Mucosa of descending colon (tissue), 3 donors: ENCODE data around the gene FHIT. TPM values are rescaled to one million over a fixed set of nuclear protein-coding genes. Genes with fewer than 3 reads are reported as not detected.
A peak's percentile ranks its signal among the peaks of the same experiment; 100 is the strongest.

Experiments used
- ATAC-seq: fragments of 200-7000 bp; cut with Tn5 transposase; one replicate; pipeline ENCODE4 v1.9.1; 2020; ENCODE audit warnings: mild to moderate bottlenecking, moderate library complexity
- DNase-seq, 3 donors: peaks; one replicate each; pipeline ENCODE4 v3.0.0-alpha.2; 2020
- H3K36me3 ChIP-seq: fragments of 200-600 bp; one replicate; pipeline ENCODE4 v1.8.0; 2021; ENCODE audit warnings: low read depth, mild to moderate bottlenecking
- H3K4me1 ChIP-seq: fragments of 200-600 bp; one replicate; pipeline ENCODE4 v1.8.0; 2021; ENCODE audit warnings: low read depth, mild to moderate bottlenecking
- H3K4me3 ChIP-seq: fragments of 200-600 bp; one replicate; pipeline ENCODE4 v1.8.0; 2021; ENCODE audit warnings: mild to moderate bottlenecking
- H3K9me3 ChIP-seq: fragments of 200-600 bp; one replicate; pipeline ENCODE4 v1.8.0; 2021; ENCODE audit warnings: mild to moderate bottlenecking
- intact Hi-C, 2 donors: fragments of 100-400 bp; cut with DNase I in 1 of 2; cut with micrococcal nuclease in 1 of 2; formaldehyde crosslinking; loops; one replicate each; pipeline versions ENCODE4 v1.11.0 to v1.11.1; 2022; cut with DNase I, micrococcal nuclease
- total RNA-seq, 3 donors: library from RNA; stranded (reverse); fragmentation: NEBNext Ultra II Directional in 2 of 3; extraction: Animal tissue kit (Norgen Biotek cat#: 25700) in 2 of 3; gene quantifications; one replicate each; pipeline versions ENCODE4 v1.2.1 to v1.2.4, GENCODE V29; 2021 to 2023
- TF ChIP-seq, protein P1 (sequence below): fragments of 200-600 bp; IDR thresholded peaks from one replicate; pipeline ENCODE4 v1.8.0; 2022; ENCODE audit warnings: antibody characterized with exemption, mild to moderate bottlenecking
- donor health status: DM: no; HTN: no; CAD: no; lungs with moderate emphysema.
- donor health status: DM: no; HTN: no; CAD: no.
- donor health status: DM: no; HTN: yes; CAD: no.

Gene FHIT
- total RNA-seq, 3 donors from 2014 or later = 8.9 to 20.7 (median 18.6) TPM

DNA sequence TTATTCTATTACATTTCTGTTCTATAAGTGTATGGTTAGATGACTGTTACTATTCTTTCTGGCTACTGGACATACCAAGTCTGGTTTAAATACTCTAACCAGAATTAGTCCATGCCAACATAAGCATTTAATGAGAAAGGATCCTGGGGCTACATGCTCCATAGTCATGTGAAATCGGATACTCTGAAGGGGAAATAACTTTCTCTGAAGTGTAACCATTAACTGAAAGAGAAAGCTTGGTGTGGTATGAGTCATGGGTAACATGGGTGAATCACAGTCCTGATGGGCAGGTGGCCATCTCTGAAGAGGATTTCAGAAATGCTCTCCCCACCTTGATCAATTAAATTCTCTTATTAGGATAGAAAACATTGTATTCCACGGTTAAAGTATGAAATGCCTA, 69.4 kb downstream of the FHIT start:
- DNase-seq (no peak), ATAC-seq (peak; percentile 89)
- TF ChIP-seq, protein P1, sequence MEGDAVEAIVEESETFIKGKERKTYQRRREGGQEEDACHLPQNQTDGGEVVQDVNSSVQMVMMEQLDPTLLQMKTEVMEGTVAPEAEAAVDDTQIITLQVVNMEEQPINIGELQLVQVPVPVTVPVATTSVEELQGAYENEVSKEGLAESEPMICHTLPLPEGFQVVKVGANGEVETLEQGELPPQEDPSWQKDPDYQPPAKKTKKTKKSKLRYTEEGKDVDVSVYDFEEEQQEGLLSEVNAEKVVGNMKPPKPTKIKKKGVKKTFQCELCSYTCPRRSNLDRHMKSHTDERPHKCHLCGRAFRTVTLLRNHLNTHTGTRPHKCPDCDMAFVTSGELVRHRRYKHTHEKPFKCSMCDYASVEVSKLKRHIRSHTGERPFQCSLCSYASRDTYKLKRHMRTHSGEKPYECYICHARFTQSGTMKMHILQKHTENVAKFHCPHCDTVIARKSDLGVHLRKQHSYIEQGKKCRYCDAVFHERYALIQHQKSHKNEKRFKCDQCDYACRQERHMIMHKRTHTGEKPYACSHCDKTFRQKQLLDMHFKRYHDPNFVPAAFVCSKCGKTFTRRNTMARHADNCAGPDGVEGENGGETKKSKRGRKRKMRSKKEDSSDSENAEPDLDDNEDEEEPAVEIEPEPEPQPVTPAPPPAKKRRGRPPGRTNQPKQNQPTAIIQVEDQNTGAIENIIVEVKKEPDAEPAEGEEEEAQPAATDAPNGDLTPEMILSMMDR = no peak
- peaks cover 4% of the 10 kb centered on the region for H3K4me1 ChIP-seq
- no peaks in the 10 kb centered on the region for H3K9me3 ChIP-seq
- no peaks in the 10 kb centered on the region for H3K36me3 ChIP-seq
- intact Hi-C loops = no loop called here
- H3K4me3 ChIP-seq = no peak overlapping the region

DNA sequence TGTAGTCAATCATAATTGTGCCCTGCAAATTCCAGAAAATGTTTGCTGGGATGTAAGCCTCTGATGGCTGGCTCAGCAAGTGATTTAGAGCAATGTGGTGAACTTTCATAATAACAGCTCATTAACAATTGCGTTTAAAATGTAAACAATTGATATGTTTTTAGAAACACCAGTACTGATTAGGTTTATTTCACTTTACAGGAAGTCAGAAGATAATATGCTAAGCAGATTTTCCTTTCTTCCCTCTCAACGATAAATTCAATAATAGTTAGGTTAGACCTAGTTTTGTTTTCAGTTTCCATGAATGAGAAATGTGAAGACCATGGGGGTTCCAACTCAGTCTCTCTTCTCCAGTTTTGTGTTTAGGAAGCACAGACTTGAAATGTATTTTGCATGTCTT, 71.0 kb downstream of the FHIT start:
- Histone ChIP-seq H3K9me3 (no peaks in the 10 kb centered on the region), H3K4me3 (no peak overlapping the region), H3K4me1 (peaks cover 4% of the 10 kb centered on the region), H3K36me3 (no peaks in the 10 kb centered on the region)
- DNase-seq (no peak), ATAC-seq (no peak)
- intact Hi-C loops = no loop called here
- TF ChIP-seq, protein P1 = no peak

DNA sequence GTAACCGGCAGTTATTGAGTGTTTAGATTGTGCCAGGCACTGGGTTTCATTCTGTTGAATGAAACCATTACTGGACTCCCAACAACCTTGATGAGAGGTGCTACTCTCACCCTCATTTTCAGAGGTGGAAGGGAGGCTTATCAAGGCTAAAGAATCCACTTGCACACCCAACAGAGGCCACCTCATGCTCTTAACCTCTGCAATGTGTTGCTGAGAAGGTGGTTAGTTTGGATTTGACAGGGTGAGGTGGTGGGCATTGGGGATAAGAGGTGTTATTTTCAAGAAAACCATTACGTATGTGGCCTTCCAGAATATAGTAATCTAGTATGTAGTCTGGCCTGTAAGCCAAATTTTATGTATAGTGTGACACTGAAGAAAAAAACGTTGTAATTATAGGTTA, 73.1 kb downstream of the FHIT start:
- Histone ChIP-seq H3K36me3 (no peaks in the 10 kb centered on the region), H3K4me3 (no peak overlapping the region), H3K9me3 (no peaks in the 10 kb centered on the region), H3K4me1 (peaks cover 4% of the 10 kb centered on the region)
- DNase-seq = no peak
- no peak for ATAC-seq
- intact Hi-C loops = no loop called here
- TF ChIP-seq, protein P1 = no peak

DNA sequence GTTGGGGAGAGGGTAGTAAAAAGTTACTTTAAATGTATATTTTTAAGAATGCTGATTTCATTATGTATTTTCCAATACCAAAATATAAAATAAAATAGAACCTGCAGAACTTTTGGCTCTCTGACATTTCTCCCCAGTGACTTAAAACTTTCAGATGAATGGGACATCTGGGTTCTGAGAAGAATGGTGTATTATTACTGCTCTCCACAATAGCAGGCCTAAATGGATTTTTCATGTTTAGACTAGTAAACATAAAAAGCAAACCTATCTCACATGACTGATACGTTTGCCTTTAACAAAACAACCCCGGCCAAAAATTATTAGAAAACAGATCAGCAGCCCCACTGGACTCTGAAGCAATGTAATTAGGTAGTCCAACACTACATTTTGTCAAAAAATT, 73.8 kb downstream of the FHIT start:
- intact Hi-C loops = no loop called here
- H3K36me3 ChIP-seq = no peaks in the 10 kb centered on the region
- no peak for DNase-seq
- TF ChIP-seq, protein P1 = no peak
- H3K4me3 ChIP-seq = no peak overlapping the region
- H3K4me1 ChIP-seq = peaks cover 4% of the 10 kb centered on the region
- no peak for ATAC-seq
- H3K9me3 ChIP-seq = no peaks in the 10 kb centered on the region

DNA sequence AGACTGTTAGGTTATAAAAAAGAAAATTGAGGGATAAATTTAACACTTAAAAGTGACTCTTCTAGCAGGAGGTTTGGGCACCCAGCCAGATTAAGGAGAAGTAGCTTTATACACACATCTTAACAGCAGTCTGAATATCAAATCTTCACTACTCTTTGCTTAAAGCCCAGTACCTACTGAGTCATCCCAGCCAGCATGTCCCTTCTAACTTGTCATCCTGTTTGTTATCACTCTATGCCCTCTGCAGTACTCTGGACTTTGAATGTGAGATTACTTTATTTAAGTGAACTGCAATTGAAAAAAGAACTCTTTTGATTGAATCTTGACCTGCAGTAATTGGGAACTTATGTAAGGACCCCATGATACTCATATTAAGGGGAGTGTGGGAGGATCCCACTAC, 77.6 kb downstream of the FHIT start:
- no peaks in the 10 kb centered on the region for H3K4me1 ChIP-seq
- no peak for DNase-seq
- no peak overlapping the region for H3K4me3 ChIP-seq
- intact Hi-C loops = no loop called here
- H3K36me3 ChIP-seq = no peaks in the 10 kb centered on the region
- no peaks in the 10 kb centered on the region for H3K9me3 ChIP-seq
- no peak for ATAC-seq
- TF ChIP-seq, protein P1 = no peak

DNA sequence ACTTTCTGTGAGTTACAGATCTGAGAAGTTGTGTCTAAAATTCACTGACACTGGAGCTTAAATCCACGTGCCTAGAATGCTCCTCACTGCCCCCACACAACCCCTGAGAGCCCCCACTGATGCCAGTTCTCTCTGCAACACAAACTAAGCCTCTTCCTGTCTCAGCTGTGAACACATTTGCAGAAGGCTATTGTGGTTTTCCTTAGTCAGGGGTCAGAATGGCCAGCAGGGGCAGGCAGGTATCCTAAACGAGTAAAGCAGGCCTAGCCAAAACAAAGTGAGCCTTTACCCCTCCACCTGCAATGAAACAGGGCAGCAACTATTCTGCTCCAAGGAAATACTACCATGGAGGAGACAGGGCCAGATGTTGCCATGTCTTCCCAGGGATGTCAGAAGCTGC, 78.6 kb downstream of the FHIT start:
- DNase-seq (no peak), ATAC-seq (no peak)
- H3K9me3 ChIP-seq = no peaks in the 10 kb centered on the region
- no peak overlapping the region for H3K4me3 ChIP-seq
- intact Hi-C loops = no loop called here
- TF ChIP-seq, protein P1 = no peak
- H3K36me3 ChIP-seq = no peaks in the 10 kb centered on the region
- H3K4me1 ChIP-seq = no peaks in the 10 kb centered on the region
